DND-41 (cell line): Measurements from ENCODE around the gene USP51.
A peak's percentile ranks its signal among the peaks of the same experiment; 100 is the strongest.
"Not testable (repeated sequence)": the region's sequence is repeated elsewhere in the genome, so short reads cannot be mapped to it uniquely, and the experiment has no call there.

Source experiments
- ATAC-seq: fragments of 200-7000 bp; cut with Tn5 transposase; 3 replicates; pipeline ENCODE4 v1.9.1; 2021; ENCODE audit warnings: low read depth; ENCODE audit not compliant: insufficient read depth
- DNase-seq: peaks from one replicate; pipeline ENCODE4 v3.0.0-alpha.2; 2020
- H2AFZ ChIP-seq: 2 replicates; pipeline ENCODE4 v1.6.0; 2012; ENCODE audit warnings: low read depth, low read length
- H3K27ac ChIP-seq: 2 replicates; pipeline ENCODE4 v1.5.1; 2012; ENCODE audit warnings: low read length, inconsistent platforms
- H3K27me3 ChIP-seq: fragments of 200-600 bp; sonication (generic); 2 replicates; pipeline ENCODE4 v1.6.0; 2012; ENCODE audit warnings: low read length, mild to moderate bottlenecking, inconsistent platforms; ENCODE audit not compliant: insufficient read depth, poor library complexity
- H3K36me3 ChIP-seq: 2 replicates; pipeline ENCODE4 v1.5.1; 2012; ENCODE audit warnings: low read length, inconsistent platforms; ENCODE audit not compliant: insufficient read depth
- H3K4me1 ChIP-seq: 2 replicates; pipeline ENCODE4 v1.5.1; 2012; ENCODE audit warnings: mild to moderate bottlenecking, low read length; ENCODE audit not compliant: insufficient read depth
- H3K4me2 ChIP-seq: 2 replicates; pipeline ENCODE4 v1.6.0; 2012; ENCODE audit warnings: mild to moderate bottlenecking, moderate library complexity, low read length, inconsistent platforms; ENCODE audit not compliant: insufficient read depth
- H3K4me3 ChIP-seq, 2 experiments: fragments of 200-600 bp in 1 of 2; shearing (Covaris generic) in 1 of 2; 2 replicates each; pipeline ENCODE4 v1.5.1; 2012 to 2016; ENCODE audit warnings: inconsistent platforms in 2 of 2, low read length in 2 of 2, mild to moderate bottlenecking in 2 of 2, low read depth in 1 of 2, moderate library complexity in 1 of 2
- H3K79me2 ChIP-seq: 2 replicates; pipeline ENCODE4 v1.6.0; 2012; ENCODE audit warnings: low read length, inconsistent platforms; ENCODE audit not compliant: insufficient read depth
- H3K9ac ChIP-seq: 2 replicates; pipeline ENCODE4 v1.6.0; 2012; ENCODE audit warnings: low read depth, mild to moderate bottlenecking, inconsistent platforms, low read length, moderate library complexity
- H3K9me3 ChIP-seq: 2 replicates; pipeline ENCODE4 v1.5.1; 2012; ENCODE audit warnings: low read length, moderate library complexity, mild to moderate bottlenecking, inconsistent platforms; ENCODE audit not compliant: insufficient read depth, severe bottlenecking
- H4K20me1 ChIP-seq: 2 replicates; pipeline ENCODE4 v1.6.0; 2012; ENCODE audit warnings: low read length; ENCODE audit not compliant: insufficient read depth
- CTCF ChIP-seq: IDR thresholded peaks from 2 replicates; pipeline ENCODE4 v1.5.1; 2012; ENCODE audit warnings: borderline replicate concordance, low read length, moderate library complexity, mild to moderate bottlenecking; ENCODE audit not compliant: poor library complexity, severe bottlenecking; ENCODE audit errors: extremely low read depth
- EZH2 ChIP-seq: IDR thresholded peaks from 3 replicates; pipeline ENCODE4 v1.6.1; 2012; ENCODE audit warnings: borderline replicate concordance, low read depth, mild to moderate bottlenecking, moderate library complexity, low read length, inconsistent platforms; ENCODE audit not compliant: severe bottlenecking

Gene USP51

DNA sequence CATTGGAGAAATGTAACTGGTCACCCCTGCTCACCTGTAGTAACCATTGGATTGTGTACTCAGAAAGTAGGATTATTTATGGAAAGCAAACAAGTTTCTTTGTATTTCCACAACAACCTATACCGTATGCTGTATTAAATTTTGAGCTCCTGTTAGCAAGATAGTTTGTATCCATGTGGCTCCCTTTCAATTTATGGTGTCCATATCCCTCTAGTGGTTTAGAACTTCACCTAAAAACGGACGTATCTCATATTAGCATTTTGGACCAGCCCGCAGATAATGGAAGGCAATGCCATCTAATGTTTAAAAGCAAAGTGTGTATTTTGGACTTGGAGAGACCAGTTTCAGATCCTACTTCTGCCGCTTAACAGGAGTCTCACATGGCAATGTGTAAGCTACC lies 17.4 kb upstream of the USP51 start:
- not testable (repeated sequence) for H3K4me2 ChIP-seq, DNase-seq, H3K27ac ChIP-seq, H4K20me1 ChIP-seq, ATAC-seq, H3K36me3 ChIP-seq, H2AFZ ChIP-seq, H3K79me2 ChIP-seq, H3K4me3 ChIP-seq, H3K4me1 ChIP-seq, H3K9ac ChIP-seq, H3K9me3 ChIP-seq, H3K27me3 ChIP-seq

GRCh38 chrX:55490974-55491373 lies 1.3 kb upstream of the USP51 start:
- Histone ChIP-seq H2AFZ (no peak overlapping the region), H3K36me3 (0 out of 2 replicates have a peak, but pooled peaks cover 9% of the 10 kb centered on the region), H4K20me1 (no peaks in the 10 kb centered on the region), H3K27ac (no peak overlapping the region), H3K4me2 (no peak overlapping the region), H3K79me2 (no peaks in the 10 kb centered on the region), H3K27me3 (no peaks in the 10 kb centered on the region), H3K4me1 (peaks cover 28% of the 10 kb centered on the region), H3K4me3 (no peak overlapping the region), H3K9me3 (no peaks in the 10 kb centered on the region), H3K9ac (no peak overlapping the region)
- no peak for TF ChIP-seq EZH2
- no peak for TF ChIP-seq CTCF
- DNase-seq (peak; percentile 15), ATAC-seq (peak; percentile 35; the same call in 2 of the 3 replicates)

GRCh38 chrX:55490121-55490520 lies 473 bp upstream of the USP51 start:
- DNase-seq (no peak), ATAC-seq (no peak)
- peak overlapping the region; percentile 85 for H3K9ac ChIP-seq
- peak overlapping the region; percentile 64 for H3K4me2 ChIP-seq
- H3K36me3 ChIP-seq = 0 out of 2 replicates have a peak, but pooled peaks cover 9% of the 10 kb centered on the region
- peaks cover 28% of the 10 kb centered on the region for H3K4me1 ChIP-seq
- no peaks in the 10 kb centered on the region for H3K79me2 ChIP-seq
- no peaks in the 10 kb centered on the region for H4K20me1 ChIP-seq
- peak overlapping the region; percentile 46 to 71; a peak in 3 of 4 replicates for H3K4me3 ChIP-seq
- H3K9me3 ChIP-seq = no peaks in the 10 kb centered on the region
- no peak for TF ChIP-seq CTCF
- no peak for TF ChIP-seq EZH2
- H3K27me3 ChIP-seq = no peaks in the 10 kb centered on the region
- H2AFZ ChIP-seq = peak overlapping the region; percentile 72; the same call in 1 of the 2 replicates
- peak overlapping the region; percentile 97 for H3K27ac ChIP-seq

DNA sequence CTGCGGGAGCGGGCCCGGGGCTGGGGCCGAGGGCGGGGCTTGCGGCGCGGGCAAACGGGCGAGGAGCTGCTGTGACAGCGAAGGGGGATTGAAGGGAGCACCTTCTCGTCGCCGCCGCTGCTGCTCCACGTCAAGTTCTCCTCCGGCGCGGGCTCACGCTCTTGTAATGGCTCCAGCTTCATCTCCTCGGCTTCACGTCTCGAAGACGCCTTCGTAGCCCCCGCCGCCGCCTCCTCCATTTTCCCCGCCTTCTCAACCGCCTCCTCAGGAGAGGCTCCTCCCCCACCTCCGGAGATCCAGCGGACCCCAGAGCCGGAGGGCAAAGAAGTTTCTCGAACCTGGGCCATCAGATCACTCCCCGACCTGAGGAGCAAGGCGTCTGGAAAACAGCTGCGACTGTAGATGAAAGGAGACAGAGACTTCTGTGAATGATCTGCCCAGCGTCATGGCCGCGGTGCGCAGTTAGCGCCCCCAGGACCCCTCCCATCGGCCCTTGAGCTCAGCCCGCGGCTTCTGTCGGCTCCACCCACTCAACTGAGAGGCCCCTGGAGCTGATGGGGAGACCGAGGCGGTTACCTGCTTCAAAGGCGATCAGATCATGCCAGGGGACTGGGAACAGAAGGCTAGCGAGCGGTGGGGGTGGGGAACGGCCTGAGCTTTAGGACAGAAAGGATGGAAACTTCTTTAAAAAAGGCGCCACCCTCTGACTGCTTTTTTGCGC lies 895 bp downstream of the USP51 start:
- Histone ChIP-seq H3K9me3 (no peaks in the 10 kb centered on the region), H4K20me1 (no peaks in the 10 kb centered on the region)
- peak; percentile 78 for DNase-seq

More for the DNA sequence above, 895 bp downstream of the USP51 start:
- Histone ChIP-seq H3K27ac (peak overlapping the region; percentile 97), H3K36me3 (0 out of 2 replicates have a peak, but pooled peaks cover 9% of the 10 kb centered on the region), H3K4me3 (peak overlapping the region; percentile 46 to 71; a peak in 3 of 4 replicates), H3K79me2 (no peaks in the 10 kb centered on the region), H3K4me1 (peaks cover 28% of the 10 kb centered on the region), H3K9ac (peak overlapping the region; percentile 85), H2AFZ (peak overlapping the region; percentile 72), H3K4me2 (peak overlapping the region; percentile 64), H3K27me3 (no peaks in the 10 kb centered on the region)
- no peak for TF ChIP-seq CTCF
- no peak for TF ChIP-seq EZH2
- peak; percentile 82 for ATAC-seq
